K562 (cell line): Measurements from ENCODE around the gene ZMYND8. TPM values are rescaled to one million over a fixed set of nuclear protein-coding genes. Genes with fewer than 3 reads are reported as not detected.

Source experiments
- ATAC-seq: fragments of 200-7000 bp; cut with Tn5 transposase; 3 replicates; pipeline ENCODE4 v1.9.1; 2020; ENCODE audit warnings: moderate library complexity
- BruUV-seq: library from RNA; stranded (reverse); fragments of 400-500 nt; replicated peaks from 2 replicates; lab custom pipeline; 2021; lab: Mats Ljungman, UMichigan
- CTCF ChIA-PET: fragments of 300-600 bp; formaldehyde crosslinking; extraction: SDS; loops from one replicate; lab custom pipeline; 2021; ENCODE audit warnings: low intra/inter-chr PET ratio; lab: Yijun Ruan, JAX
- POLR2A ChIA-PET: fragments of 300-600, 350-650 bp; sonication (Branson Sonifier 250); formaldehyde crosslinking; extraction: SDS; loops from one replicate; lab custom pipeline; 2021; ENCODE audit warnings: antibody characterized with exemption, inconsistent platforms; lab: Yijun Ruan, JAX
- DNase-seq, 4 experiments: peaks; one replicate each; pipeline versions ENCODE4 v3.0.0 to v3.0.0-alpha.2; 2011 to 2018; ENCODE audit warnings: low spot score in 3 of 4, mixed read lengths in 3 of 4; ENCODE audit errors: extremely low read depth in 1 of 4
- FAIRE-seq: peaks from 2 replicates; lab custom pipeline; 2011; peaks lifted over from hg19 to GRCh38; lab: Jason Lieb, UNC
- H2AFZ ChIP-seq: 2 replicates; pipeline ENCODE4 v1.6.0; 2011; ENCODE audit warnings: low read depth, low read length, control low read depth, inconsistent platforms
- H3K27ac ChIP-seq: fragments of 200-600 bp; 3 replicates; pipeline ENCODE4 v1.8.0; 2011; ENCODE audit warnings: low read depth, mild to moderate bottlenecking, control low read depth, inconsistent platforms, low read length, moderate library complexity, mixed read lengths; ENCODE audit errors: extremely low read depth
- H3K27me3 ChIP-seq, 2 experiments: fragments of 300-600 bp in 1 of 2; 2 replicates in 1 of 2; 3 replicates in 1 of 2; pipeline versions ENCODE4 v1.6.0 to v1.8.0; 2011; ENCODE audit warnings: inconsistent platforms in 2 of 2, low read length in 2 of 2, mild to moderate bottlenecking in 1 of 2, mixed read lengths in 1 of 2, moderate library complexity in 1 of 2; ENCODE audit not compliant: control insufficient read depth in 2 of 2, insufficient read depth in 2 of 2
- H3K36me3 ChIP-seq: fragments of 300-600 bp; 3 replicates; pipeline ENCODE4 v1.8.0; 2011; ENCODE audit warnings: mild to moderate bottlenecking, low read length, inconsistent platforms; ENCODE audit not compliant: control insufficient read depth, insufficient read depth
- H3K4me1 ChIP-seq, 2 experiments: fragments of 200-600 bp in 1 of 2; replicated peaks in 1 of 2; 2 replicates in 1 of 2; 3 replicates in 1 of 2; pipeline versions ENCODE4 v1.5.1 to v1.8.0; 2011; ENCODE audit warnings: inconsistent platforms in 2 of 2, low read length in 2 of 2, mild to moderate bottlenecking in 1 of 2, mixed read lengths in 1 of 2, moderate library complexity in 1 of 2; ENCODE audit not compliant: control insufficient read depth in 2 of 2, insufficient read depth in 2 of 2
- H3K4me2 ChIP-seq: 2 replicates; pipeline ENCODE4 v1.6.1; 2011; ENCODE audit warnings: low read length, control low read depth, inconsistent platforms, mixed read lengths; ENCODE audit not compliant: insufficient read depth
- H3K4me3 ChIP-seq: fragments of 200-600 bp; sonication (generic), shearing (Covaris generic); 2 replicates; pipeline ENCODE4 v1.5.1; 2016; ENCODE audit warnings: control low read depth, inconsistent platforms
- H3K79me2 ChIP-seq: fragments of 200-600 bp; 3 replicates; pipeline ENCODE4 v1.8.0; 2011; ENCODE audit warnings: low read length, inconsistent platforms; ENCODE audit not compliant: control insufficient read depth, insufficient read depth
- H3K9ac ChIP-seq, 2 experiments: 2 replicates each; pipeline versions ENCODE4 v1.6.0 to v1.6.1; 2011; ENCODE audit warnings: low read depth in 2 of 2, low read length in 2 of 2, control low read depth in 1 of 2, inconsistent platforms in 1 of 2, mild to moderate bottlenecking in 1 of 2, mixed read lengths in 1 of 2; ENCODE audit not compliant: insufficient read depth in 1 of 2
- H3K9me1 ChIP-seq: one replicate; pipeline ENCODE4 v1.6.0; 2011; ENCODE audit warnings: inconsistent platforms, mild to moderate bottlenecking, low read length, moderate library complexity; ENCODE audit not compliant: control insufficient read depth, insufficient read depth
- H3K9me3 ChIP-seq: replicated peaks from 2 replicates; pipeline ENCODE4 v1.5.1; 2011; ENCODE audit warnings: low read depth, low read length, inconsistent platforms; ENCODE audit not compliant: control insufficient read depth, insufficient read depth
- H4K20me1 ChIP-seq: replicated peaks from 2 replicates; pipeline ENCODE4 v1.6.1; 2011; ENCODE audit warnings: low read length, inconsistent platforms, mixed read lengths; ENCODE audit not compliant: control insufficient read depth, insufficient read depth
- ATF4 ChIP-seq: fragments of 450-650 bp; formaldehyde crosslinking; IDR thresholded peaks from 2 replicates; pipeline ENCODE4 v1.4.0; 2022; ENCODE audit warnings: mild to moderate bottlenecking, moderate library complexity
- BDP1 ChIP-seq: IDR thresholded peaks from 3 replicates; pipeline ENCODE4 v1.6.1; 2011; ENCODE audit not compliant: insufficient read length, insufficient read depth
- BMI1 ChIP-seq: fragments of 150-350 bp; IDR thresholded peaks from 2 replicates; pipeline ENCODE4 v1.6.1; 2014; ENCODE audit warnings: low read length
- EP300 ChIP-seq: IDR thresholded peaks from 2 replicates; pipeline ENCODE4 v1.6.1; 2012; ENCODE audit warnings: low read length, improper control_type of control experiment
- FOSL1 ChIP-seq: fragments of 200-800 bp; sonication (Bioruptor generic); conservative IDR thresholded peaks from 2 replicates; pipeline ENCODE4 v1.6.1; 2016; ENCODE audit warnings: missing genetic modification characterization, missing compliant biosample characterization
- FUS ChIP-seq: fragments of 200-400 bp; formaldehyde crosslinking; optimal IDR thresholded peaks from 2 replicates; pipeline ENCODE3; 2017; ENCODE audit warnings: low read depth, low read length
- HOMEZ ChIP-seq: fragments of 250-450 bp; sonication (Bioruptor Pico); IDR thresholded peaks from 2 replicates; pipeline ENCODE4 v1.4.0; 2020; ENCODE audit warnings: mild to moderate bottlenecking, moderate library complexity
- L3MBTL2 ChIP-seq: fragments of 450-650 bp; IDR thresholded peaks from 2 replicates; pipeline ENCODE4 v1.6.1; 2016; ENCODE audit warnings: mild to moderate bottlenecking, moderate library complexity
- LCOR ChIP-seq: sonication (generic); formaldehyde crosslinking; IDR thresholded peaks from 2 replicates; pipeline ENCODE4 v1.8.0; 2022; ENCODE audit warnings: mild to moderate bottlenecking, missing genetic modification reagents
- MEIS2 ChIP-seq: fragments of 450-650 bp; IDR thresholded peaks from 2 replicates; pipeline ENCODE4 v1.6.1; 2014; ENCODE audit warnings: mild to moderate bottlenecking; ENCODE audit not compliant: partially characterized antibody
- POLR2G ChIP-seq: fragments of 200-400 bp; formaldehyde crosslinking; IDR thresholded peaks from 2 replicates; pipeline ENCODE4 v1.6.1; 2017; ENCODE audit warnings: low read depth, mild to moderate bottlenecking, antibody characterized with exemption, low read length, moderate library complexity
- RAD21 ChIP-seq, 2 experiments: fragments of 250-450 bp in 1 of 2; fragments of 450-650 bp in 1 of 2; sonication (Bioruptor Pico) in 1 of 2; formaldehyde crosslinking in 1 of 2; IDR thresholded peaks in 1 of 2; conservative IDR thresholded peaks in 1 of 2; 2 replicates each; pipeline versions ENCODE4 v1.4.0 to v1.8.0; 2020 to 2022; ENCODE audit warnings: mild to moderate bottlenecking in 2 of 2, moderate library complexity in 1 of 2
- ZBTB11 ChIP-seq, 3 experiments: fragments of 200-800 bp in 1 of 3; fragments of 250-450 bp in 1 of 3; fragments of 450-650 bp in 1 of 3; sonication (Bioruptor Pico) in 1 of 3; sonication (Bioruptor generic) in 1 of 3; formaldehyde crosslinking in 1 of 3; IDR thresholded peaks; 2 replicates each; pipeline versions ENCODE4 v1.6.1 to v1.8.0; 2016 to 2022; ENCODE audit warnings: mild to moderate bottlenecking in 2 of 3, missing genetic modification characterization in 2 of 3, missing compliant biosample characterization in 1 of 3, moderate library complexity in 1 of 3
- ZBTB17 ChIP-seq: fragments of 450-650 bp; formaldehyde crosslinking; IDR thresholded peaks from 2 replicates; pipeline ENCODE4 v1.4.0; 2020; ENCODE audit warnings: mild to moderate bottlenecking
- WGBS: fragments of 100-300 bp; shearing (Covaris generic); methylation state at CpG from one replicate; pipeline ENCODE4 v1.1.6; 2016; ENCODE audit warnings: low coverage, mixed read lengths; ENCODE audit not compliant: insufficient coverage; ENCODE audit errors: missing lambda C conversion rate; 5-methylcytosine and 5-hydroxymethylcytosine counted together
- in situ Hi-C: fragments of 300-500 bp; cut with MboI; formaldehyde crosslinking; loops from 4 replicates; pipeline ENCODE4 v1.15.0; 2018; ENCODE audit warnings: inconsistent platforms, mixed read lengths
- intact Hi-C: fragments of 100-400 bp; cut with micrococcal nuclease; formaldehyde crosslinking; loops from 2 replicates; pipeline ENCODE4 v1.14.2; 2022
- polyA plus RNA-seq, 8 experiments: library from polyadenylated mRNA; depleted of rRNA in 4 of 8; stranded (reverse) in 5 of 8; unstranded in 3 of 8; fragments of >200 nt; fragmentation: Nextera tagmentation in 2 of 8; fragmentation: Illumina TruSeq in 1 of 8; extraction: Ambion mirVana in 2 of 8; extraction: Trizol in 1 of 8; gene quantifications; 2 replicates each; pipeline versions ENCODE4 v1.2.1 to v1.2.3, GENCODE V29; 2011 to 2014; ENCODE audit warnings: inconsistent platforms in 1 of 8, missing spikeins in 1 of 8
- total RNA-seq, 7 experiments: library from RNA; depleted of rRNA in 6 of 7; stranded (reverse); fragments of >200 nt in 6 of 7; fragmentation: Illumina TruSeq in 2 of 7; extraction: Trizol in 2 of 7; gene quantifications; 2 replicates each; pipeline versions ENCODE4 v1.2.1 to v1.2.3, GENCODE V29; 2011 to 2021; ENCODE audit warnings: low replicate concordance in 1 of 7

Gene ZMYND8
- total and polyA plus RNA-seq, 9 of the 15 experiments (the other 6 are each of a cell fraction or from before 2014, with no cell fraction given), result 31.8 to 148 (median 71.9) TPM

- ChIA-PET CTCF (no interaction called here), POLR2A (interaction anchor here (2.1 kb wide), 1 partner anchor 14 kb away, joined by 4 read pairs; no protein-coding TSS in a partner anchor)
- ATAC-seq (no peak), DNase-seq (no peak), FAIRE-seq (no peak)
- WGBS, result 95% methylated on average over 13 of the region's 16 CpGs
- peaks cover 66% of the 10 kb centered on the region for H3K79me2 ChIP-seq
- H2AFZ ChIP-seq, result no peak overlapping the region
- intact Hi-C loops (no loop called here), in situ Hi-C loops (no loop called here)
- H3K4me3 ChIP-seq, result no peak overlapping the region
- no peaks in the 10 kb centered on the region for H3K9me1 ChIP-seq
- BruUV-seq, result no TSS peak
- H3K9ac ChIP-seq, result peak overlapping the region in 1 of 2 experiments; percentile 27; a peak in 1 of 4 replicates
- no peaks in the 10 kb centered on the region for H3K9me3 ChIP-seq
- H3K27me3 ChIP-seq, result no peaks in the 10 kb centered on the region; a peak in 1 of 5 replicates
- H4K20me1 ChIP-seq, result peaks cover 13% of the 10 kb centered on the region; the same call in 1 of the 2 replicates
- TF ChIP-seq POLR2G (0 out of 2 replicates have a peak, but pooled peaks have one; percentile 6), EP300 (no peak), BDP1 (no peak), BMI1 (no peak), LCOR (CRISPR knock-in tag) (no peak), RAD21 (CRISPR knock-in tag; conservative IDR thresholded peaks at IDR 0.05 in 1 of 2, IDR thresholded peaks at IDR 0.05 in 1 of 2) (no peak), MEIS2 (no peak), HOMEZ (CRISPR knock-in tag) (no peak), ZBTB17 (CRISPR knock-in tag) (no peak), ATF4 (CRISPR knock-in tag) (no peak), FUS (no peak), ZBTB11 (CRISPR knock-in tag; IDR thresholded peaks at IDR 0.05) (peak in 1 of 3 experiments; percentile 66; a peak in 1 of 6 replicates), L3MBTL2 (no peak), FOSL1 (tag) (no peak)
- TF ChIP-seq, all 486 proteins: peak for 2
- H3K4me1 ChIP-seq, result peaks cover 0 to 4% of the 10 kb centered on the region in 2 experiments; a peak in 2 of 5 replicates
- H3K36me3 ChIP-seq, result peaks cover 94% of the 10 kb centered on the region
- H3K27ac ChIP-seq, result no peak overlapping the region
- no peak overlapping the region for H3K4me2 ChIP-seq
Observed at GRCh38 chr20:47221036-47221625, 135.4 kb downstream of the ZMYND8 start.
